ENCODE data around the gene SMYD3.
A peak's percentile ranks its signal among the peaks of the same experiment; 100 is the strongest.

SMYD3 gene

GRCh38 chr1:246506674-246507481, at the start of gene SMYD3:
Gene SMYD3, minus strand, starts transcription at chr1:246507279.
- DNase-seq (ENCODE audit: low read depth in 2 of 2), result peak; percentile 52 to 60

GRCh38 chr1:246554201-246554600, 47.1 kb upstream of the SMYD3 start:
- DNase-seq (ENCODE audit: low read depth in 2 of 2), result no peak

- no peak for DNase-seq (ENCODE audit: low read depth in 2 of 2)
Observed at GRCh38 chr1:246552110-246552509, 45.0 kb upstream of the SMYD3 start.

- no peak for DNase-seq (ENCODE audit: low read depth in 2 of 2)
Observed at GRCh38 chr1:246550402-246550801, 43.3 kb upstream of the SMYD3 start.

GRCh38 chr1:246549665-246550064, 42.6 kb upstream of the SMYD3 start:
- no peak for DNase-seq (ENCODE audit: low read depth in 2 of 2)

- DNase-seq (ENCODE audit: low read depth in 2 of 2), result no peak
Observed at GRCh38 chr1:246544001-246544400, 36.9 kb upstream of the SMYD3 start.

GRCh38 chr1:246540738-246541491, 33.8 kb upstream of the SMYD3 start:
- no peak for DNase-seq (ENCODE audit: low read depth in 2 of 2)

GRCh38 chr1:246537887-246538286, 30.8 kb upstream of the SMYD3 start:
- DNase-seq (ENCODE audit: low read depth in 2 of 2), result no peak

GRCh38 chr1:246537441-246537840, 30.4 kb upstream of the SMYD3 start:
- DNase-seq (ENCODE audit: low read depth in 2 of 2), result no peak

GRCh38 chr1:246534114-246534513, 27.0 kb upstream of the SMYD3 start:
- DNase-seq (ENCODE audit: low read depth in 2 of 2), result no peak

- no peak for DNase-seq (ENCODE audit: low read depth in 2 of 2)
Observed at GRCh38 chr1:246533371-246533905, 26.4 kb upstream of the SMYD3 start.

- no peak for DNase-seq (ENCODE audit: low read depth in 2 of 2)
Observed at GRCh38 chr1:246532519-246532918, 25.4 kb upstream of the SMYD3 start.

- no peak for DNase-seq (ENCODE audit: low read depth in 2 of 2)
Observed at GRCh38 chr1:246530482-246530881, 23.4 kb upstream of the SMYD3 start.

GRCh38 chr1:246528933-246529731, 22.1 kb upstream of the SMYD3 start:
- no peak for DNase-seq (ENCODE audit: low read depth in 2 of 2)

GRCh38 chr1:246527402-246528088, 20.5 kb upstream of the SMYD3 start:
- no peak for DNase-seq (ENCODE audit: low read depth in 2 of 2)

GRCh38 chr1:246526915-246527314, 19.8 kb upstream of the SMYD3 start:
- DNase-seq (ENCODE audit: low read depth in 2 of 2), result no peak

- no peak for DNase-seq (ENCODE audit: low read depth in 2 of 2)
Observed at GRCh38 chr1:246526380-246526779, 19.3 kb upstream of the SMYD3 start.

GRCh38 chr1:246519514-246519913, 12.4 kb upstream of the SMYD3 start:
- DNase-seq (ENCODE audit: low read depth in 2 of 2), result no peak

GRCh38 chr1:246518456-246519205, 11.6 kb upstream of the SMYD3 start:
- DNase-seq (ENCODE audit: low read depth in 2 of 2), result no peak

- no peak for DNase-seq (ENCODE audit: low read depth in 2 of 2)
Observed at GRCh38 chr1:246517391-246517790, 10.3 kb upstream of the SMYD3 start.

GRCh38 chr1:246516126-246516525, 9.0 kb upstream of the SMYD3 start:
- no peak for DNase-seq (ENCODE audit: low read depth in 2 of 2)
